ENCODE measurements around the gene RARRES1. TPM values are rescaled to one million over a fixed set of nuclear protein-coding genes. Genes with fewer than 3 reads are reported as not detected.

RARRES1 gene
- total and polyA plus RNA-seq, 4 donors, result 36.3 to 110 (median 51.6) TPM

- DNase-seq (no peak), ATAC-seq (ENCODE audit: insufficient read depth, low FRiP score) (no peak)
- no peaks in the 10 kb centered on the region for H3K4me1 ChIP-seq (ENCODE audit: control insufficient read depth in 5 of 5, insufficient read depth in 5 of 5, low read length in 5 of 5)
- no peaks in the 10 kb centered on the region for H3K27me3 ChIP-seq (ENCODE audit: control insufficient read depth in 3 of 3, insufficient read depth in 3 of 3, low read length in 2 of 3)
- H3K36me3 ChIP-seq (ENCODE audit: control insufficient read depth in 4 of 4, insufficient read depth in 4 of 4, low read length in 4 of 4), result peaks cover 13 to 29% (median 16%) of the 10 kb centered on the region in 4 donors
- H3K4me3 ChIP-seq, result no peak overlapping the region
- H3K9ac ChIP-seq (ENCODE audit: insufficient read depth in 1 of 2, low read length in 2 of 2), result no peak overlapping the region
- H3K27ac ChIP-seq (ENCODE audit: low read depth in 1 of 2, low read length in 1 of 2), result no peak overlapping the region
- TF ChIP-seq CTCF (IDR thresholded peaks at IDR 0.05; ENCODE audit: control extremely low read depth, extremely low read depth), result no peak
- WGBS, 2 donors, result 62 to 74% methylated on average over 3 of the region's 3 CpGs
- H3K9me3 ChIP-seq (ENCODE audit: control insufficient read depth in 4 of 4, insufficient read depth in 3 of 4, low read length in 3 of 4), result no peaks in the 10 kb centered on the region
These were observed 79.8 kb downstream of the RARRES1 start for GRCh38 chr3:158652463-158652862.

- no peaks in the 10 kb centered on the region for H3K9me3 ChIP-seq (ENCODE audit: control insufficient read depth in 4 of 4, insufficient read depth in 3 of 4, low read length in 3 of 4)
- no peak overlapping the region for H3K4me3 ChIP-seq
- H3K4me1 ChIP-seq (ENCODE audit: control insufficient read depth in 5 of 5, insufficient read depth in 5 of 5, low read length in 5 of 5), result peaks cover 0 to 5% (median under 1%) of the 10 kb centered on the region in 5 donors
- TF ChIP-seq CTCF (IDR thresholded peaks at IDR 0.05; ENCODE audit: control extremely low read depth, extremely low read depth), result no peak
- no peak overlapping the region for H3K27ac ChIP-seq (ENCODE audit: low read depth in 1 of 2, low read length in 1 of 2)
- no peaks in the 10 kb centered on the region for H3K27me3 ChIP-seq (ENCODE audit: control insufficient read depth in 3 of 3, insufficient read depth in 3 of 3, low read length in 2 of 3)
- H3K36me3 ChIP-seq (ENCODE audit: control insufficient read depth in 4 of 4, insufficient read depth in 4 of 4, low read length in 4 of 4), result peaks cover 9 to 24% (median 13%) of the 10 kb centered on the region in 4 donors
- DNase-seq (no peak), ATAC-seq (ENCODE audit: insufficient read depth, low FRiP score) (no peak)
- no peak overlapping the region for H3K9ac ChIP-seq (ENCODE audit: insufficient read depth in 1 of 2, low read length in 2 of 2)
- WGBS, 2 donors, result 93 to 95% methylated on average over 2 of the region's 2 CpGs
These were observed 81.1 kb downstream of the RARRES1 start for GRCh38 chr3:158651192-158651591.

- DNase-seq, result peak in 1 of 3 donors; percentile 47
- TF ChIP-seq CTCF (IDR thresholded peaks at IDR 0.05; ENCODE audit: control extremely low read depth, extremely low read depth), result no peak
These were observed 82.5 kb downstream of the RARRES1 start for GRCh38 chr3:158649791-158650190.

More at GRCh38 chr3:158649791-158650190, 82.5 kb downstream of the RARRES1 start:
- ATAC-seq (ENCODE audit: insufficient read depth, low FRiP score), result no peak
- peak overlapping the region in 1 of 2 donors; percentile 45 for H3K27ac ChIP-seq (ENCODE audit: low read depth in 1 of 2, low read length in 1 of 2)
- no peaks in the 10 kb centered on the region for H3K27me3 ChIP-seq (ENCODE audit: control insufficient read depth in 3 of 3, insufficient read depth in 3 of 3, low read length in 2 of 3)
- WGBS, 2 donors, result 55 to 62% methylated on average over 4 of the region's 4 CpGs
- H3K4me3 ChIP-seq, result no peak overlapping the region
- peaks cover 0 to 14% (median 9%) of the 10 kb centered on the region in 5 donors for H3K4me1 ChIP-seq (ENCODE audit: control insufficient read depth in 5 of 5, insufficient read depth in 5 of 5, low read length in 5 of 5)
- no peak overlapping the region for H3K9ac ChIP-seq (ENCODE audit: insufficient read depth in 1 of 2, low read length in 2 of 2)
- H3K36me3 ChIP-seq (ENCODE audit: control insufficient read depth in 4 of 4, insufficient read depth in 4 of 4, low read length in 4 of 4), result peaks cover 8 to 20% (median 12%) of the 10 kb centered on the region in 4 donors
- H3K9me3 ChIP-seq (ENCODE audit: control insufficient read depth in 4 of 4, insufficient read depth in 3 of 4, low read length in 3 of 4), result no peaks in the 10 kb centered on the region

Small RNA genes within 50 kb of the gene (small RNA-seq; reads per million reads assigned to genes)
- not detected for gene AC080013.6 (ENCODE audit: low replicate concordance)

Other genes with a start within 250 kb of the RARRES1 start
- 10 to 100 TPM; 29.1 to 35.3 TPM for gene MLF1, start 161.3 kb downstream of the RARRES1 start, total RNA-seq
- 10 to 100 TPM; 12.7 to 22.9 TPM for gene MLF1, start 161.3 kb downstream of the RARRES1 start, polyA plus RNA-seq
- 10 to 100 TPM; 40.6 to 66.1 TPM for gene GFM1, start 87.9 kb downstream of the RARRES1 start, total RNA-seq
- gene GFM1, start 87.9 kb downstream of the RARRES1 start, polyA plus RNA-seq, result 10 to 100 TPM; 16.2 to 22.2 TPM
- 100 to 1,000 TPM in 1 of 2 donors, 10 to 100 TPM in 1; 32.3 to 103 TPM for gene LXN, start 59.8 kb downstream of the RARRES1 start, total RNA-seq
- gene LXN, start 59.8 kb downstream of the RARRES1 start, polyA plus RNA-seq, result 10 to 100 TPM; 20.7 to 31.2 TPM
- 10 to 100 TPM; 92.0 to 94.7 TPM for gene MFSD1, start 69.6 kb upstream of the RARRES1 start, total RNA-seq
- gene MFSD1, start 69.6 kb upstream of the RARRES1 start, polyA plus RNA-seq, result 100 to 1,000 TPM in 1 of 2 donors, 10 to 100 TPM in 1; 25.8 to 143 TPM